Vagina (tissue), 2 donors: ENCODE data around the gene NOTCH1.
A peak's percentile ranks its signal among the peaks of the same experiment; 100 is the strongest.

Source experiments
- CTCF ChIP-seq, 3 experiments: fragments of 450-650 bp in 2 of 3; fragments of 200-600 bp in 1 of 3; sonication (generic) in 1 of 3; IDR thresholded peaks; one replicate each; pipeline ENCODE4 v1.5.1; 2017 to 2019; ENCODE audit warnings: antibody characterized with exemption in 3 of 3, mild to moderate bottlenecking in 2 of 3, moderate library complexity in 2 of 3
- POLR2A ChIP-seq, 2 donors: fragments of 450-650 bp; IDR thresholded peaks; one replicate each; pipeline ENCODE4 v1.6.1; 2017; ENCODE audit warnings: antibody characterized with exemption in 2 of 2, mild to moderate bottlenecking in 2 of 2, moderate library complexity in 2 of 2
- POLR2AphosphoS5 ChIP-seq, 2 donors: sonication (generic); formaldehyde crosslinking; IDR thresholded peaks; one replicate each; pipeline ENCODE4 v1.9.0; 2017; ENCODE audit warnings: antibody characterized with exemption in 2 of 2, mild to moderate bottlenecking in 2 of 2, low read depth in 1 of 2; ENCODE audit not compliant: insufficient read depth in 1 of 2

GRCh38 chr9:136587145-136587943, 41.5 kb upstream of the NOTCH1 start:
- TF ChIP-seq POLR2A (IDR thresholded peaks at IDR 0.05) (no peak), CTCF (IDR thresholded peaks at IDR 0.05) (no peak), POLR2AphosphoS5 (IDR thresholded peaks at IDR 0.05; ENCODE audit: insufficient read depth in 1 of 2, low read depth in 1 of 2) (peak in 1 of 2 donors; percentile 70)
